GM18502 (cell line): ENCODE results near the gene SMS.

Experiments
- ATAC-seq: cut with Tn5 transposase; IDR thresholded peaks from one replicate; pipeline ENCODE4 v1.9.1; 2021; ENCODE audit warnings: mild to moderate bottlenecking; ENCODE audit not compliant: unreplicated experiment, poor library complexity

SMS gene

GRCh38 chrX:22032506-22032905, 92.0 kb downstream of the SMS start:
- no peak for ATAC-seq

- no peak for ATAC-seq
Measured at GRCh38 chrX:22033818-22034217, 93.3 kb downstream of the SMS start.

GRCh38 chrX:22035236-22035635, 94.7 kb downstream of the SMS start:
- no peak for ATAC-seq

- no peak for ATAC-seq
Measured at GRCh38 chrX:22037225-22037624, 96.7 kb downstream of the SMS start.

- no peak for ATAC-seq
Measured at GRCh38 chrX:22037911-22038537, 97.5 kb downstream of the SMS start.

- ATAC-seq, result no peak
Measured at GRCh38 chrX:22039541-22039940, 99.0 kb downstream of the SMS start.

- ATAC-seq, result no peak
Measured at GRCh38 chrX:22040184-22040583, 99.7 kb downstream of the SMS start.

GRCh38 chrX:22041907-22042530, 101.5 kb downstream of the SMS start:
- no peak for ATAC-seq

GRCh38 chrX:22043872-22044271, 103.4 kb downstream of the SMS start:
- ATAC-seq, result no peak
